Endothelial cell of umbilical vein (primary cell): ENCODE results near the gene HSPA12A.

ENCODE experiments used
- CTCF ChIP-seq, 2 donors: IDR thresholded peaks; 1 replicate in 1 of 2; 2 replicates in 1 of 2; pipeline ENCODE4 v1.5.1; 2011; ENCODE audit warnings: low read length in 2 of 2, mild to moderate bottlenecking in 2 of 2, moderate library complexity in 2 of 2, control low read depth in 1 of 2, inconsistent platforms in 1 of 2, low read depth in 1 of 2; ENCODE audit not compliant: insufficient read depth in 1 of 2; ENCODE audit errors: extremely low read depth in 1 of 2
- EZH2 ChIP-seq: IDR thresholded peaks from 2 replicates; pipeline ENCODE4 v1.6.1; 2012; ENCODE audit warnings: borderline replicate concordance, low read depth, mild to moderate bottlenecking, moderate library complexity, low read length, inconsistent platforms; ENCODE audit not compliant: severe bottlenecking

- TF ChIP-seq CTCF (IDR thresholded peaks at IDR 0.05; ENCODE audit: extremely low read depth in 1 of 2, insufficient read depth in 1 of 2, low read depth in 1 of 2, low read length in 2 of 2) (no peak), EZH2 (no peak)
Measured at GRCh38 chr10:116772909-116773705, 30.7 kb upstream of the HSPA12A start.
